ENCODE measurements around the gene DLST. TPM values are rescaled to one million over a fixed set of nuclear protein-coding genes. Genes with fewer than 3 reads are reported as not detected.

Gene DLST
- polyA plus RNA-seq, 1 donor (not counting 4 experiments of a cell fraction or from before 2014, with no cell fraction given) = 114 TPM

- dilution Hi-C loops (cut with MboI; ENCODE audit: extremely low pct_ligation_motif_present, low sequenced_read_pairs) = no loop called here
- TF ChIP-seq EZH2 (IDR thresholded peaks at IDR 0.05; ENCODE audit: low read length) = no peak
- no peak for TF ChIP-seq CTCF (optimal IDR thresholded peaks at IDR 0.05 in 1 of 3, IDR thresholded peaks at IDR 0.05 in 1 of 3, conservative IDR thresholded peaks at IDR 0.05 in 1 of 3; ENCODE audit: extremely low read depth in 1 of 3, insufficient read depth in 2 of 3, low read length in 3 of 3)
- H3K4me2 ChIP-seq (ENCODE audit: control insufficient read depth, extremely low read depth, insufficient read depth, low read depth, low read length) = no peak overlapping the region
- H3K9me3 ChIP-seq (ENCODE audit: control insufficient read depth, low read depth, low read length) = no peaks in the 10 kb centered on the region
- no peak for FAIRE-seq
- no peaks in the 10 kb centered on the region for H3K79me2 ChIP-seq (ENCODE audit: control insufficient read depth, insufficient read depth, low read length)
- H3K27ac ChIP-seq (ENCODE audit: control insufficient read depth, insufficient read depth, low read length) = no peak overlapping the region
- no peaks in the 10 kb centered on the region for H3K9me1 ChIP-seq (ENCODE audit: control insufficient read depth, extremely low read depth, insufficient read depth, low read length)
- H2AFZ ChIP-seq (ENCODE audit: control insufficient read depth, low read length) = no peak overlapping the region
- H3K36me3 ChIP-seq (ENCODE audit: control insufficient read depth in 2 of 2, extremely low read depth in 1 of 2, insufficient read depth in 2 of 2, low read length in 2 of 2) = no peaks in the 10 kb centered on the region
- no peak overlapping the region for H3K9ac ChIP-seq (ENCODE audit: control insufficient read depth, extremely low read depth, insufficient read depth, low read length)
- H4K20me1 ChIP-seq (ENCODE audit: control insufficient read depth, extremely low read depth, insufficient read depth, low read length) = no peaks in the 10 kb centered on the region
- DNase-seq (ENCODE audit: low read depth, low spot score) = no peak
- no peaks in the 10 kb centered on the region for H3K27me3 ChIP-seq (ENCODE audit: control insufficient read depth, extremely low read depth, insufficient read depth, low read length)
- H3K4me1 ChIP-seq (ENCODE audit: control insufficient read depth, extremely low read depth, insufficient read depth, low read length) = no peaks in the 10 kb centered on the region
- no peak overlapping the region for H3K4me3 ChIP-seq (ENCODE audit: control insufficient read depth in 2 of 3, extremely low read depth in 1 of 3, insufficient read depth in 2 of 3, low read depth in 1 of 3, low read length in 3 of 3)
Measured at GRCh38 chr14:74856366-74856765, 25.4 kb upstream of the DLST start.

GRCh38 chr14:74858022-74858421, 23.7 kb upstream of the DLST start:
- dilution Hi-C loops (cut with MboI; ENCODE audit: extremely low pct_ligation_motif_present, low sequenced_read_pairs) = no loop called here
- no peak for FAIRE-seq
- no peaks in the 10 kb centered on the region for H3K79me2 ChIP-seq (ENCODE audit: control insufficient read depth, insufficient read depth, low read length)
- no peaks in the 10 kb centered on the region for H4K20me1 ChIP-seq (ENCODE audit: control insufficient read depth, extremely low read depth, insufficient read depth, low read length)
- no peak overlapping the region for H3K9ac ChIP-seq (ENCODE audit: control insufficient read depth, extremely low read depth, insufficient read depth, low read length)
- H3K27me3 ChIP-seq (ENCODE audit: control insufficient read depth, extremely low read depth, insufficient read depth, low read length) = no peaks in the 10 kb centered on the region
- DNase-seq (ENCODE audit: low read depth, low spot score) = no peak
- TF ChIP-seq CTCF (optimal IDR thresholded peaks at IDR 0.05 in 1 of 3, IDR thresholded peaks at IDR 0.05 in 1 of 3, conservative IDR thresholded peaks at IDR 0.05 in 1 of 3; ENCODE audit: extremely low read depth in 1 of 3, insufficient read depth in 2 of 3, low read length in 3 of 3) (no peak), EZH2 (IDR thresholded peaks at IDR 0.05; ENCODE audit: low read length) (no peak)
- no peak overlapping the region for H2AFZ ChIP-seq (ENCODE audit: control insufficient read depth, low read length)
- H3K9me3 ChIP-seq (ENCODE audit: control insufficient read depth, low read depth, low read length) = no peaks in the 10 kb centered on the region
- H3K27ac ChIP-seq (ENCODE audit: control insufficient read depth, insufficient read depth, low read length) = no peak overlapping the region
- no peak overlapping the region for H3K4me3 ChIP-seq (ENCODE audit: control insufficient read depth in 2 of 3, extremely low read depth in 1 of 3, insufficient read depth in 2 of 3, low read depth in 1 of 3, low read length in 3 of 3)
- H3K9me1 ChIP-seq (ENCODE audit: control insufficient read depth, extremely low read depth, insufficient read depth, low read length) = no peaks in the 10 kb centered on the region
- no peaks in the 10 kb centered on the region for H3K36me3 ChIP-seq (ENCODE audit: control insufficient read depth in 2 of 2, extremely low read depth in 1 of 2, insufficient read depth in 2 of 2, low read length in 2 of 2)
- H3K4me1 ChIP-seq (ENCODE audit: control insufficient read depth, extremely low read depth, insufficient read depth, low read length) = no peaks in the 10 kb centered on the region
- no peak overlapping the region for H3K4me2 ChIP-seq (ENCODE audit: control insufficient read depth, extremely low read depth, insufficient read depth, low read depth, low read length)
